GM12801 (cell line): ENCODE data around the gene ERICH6.

Experiments
- TF ChIP-seq, protein P1 (sequence below): IDR thresholded peaks from one replicate; pipeline ENCODE4 v1.5.1; 2011; ENCODE audit warnings: control low read depth; ENCODE audit not compliant: insufficient read length; ENCODE audit errors: extremely low read depth

ERICH6 gene

DNA sequence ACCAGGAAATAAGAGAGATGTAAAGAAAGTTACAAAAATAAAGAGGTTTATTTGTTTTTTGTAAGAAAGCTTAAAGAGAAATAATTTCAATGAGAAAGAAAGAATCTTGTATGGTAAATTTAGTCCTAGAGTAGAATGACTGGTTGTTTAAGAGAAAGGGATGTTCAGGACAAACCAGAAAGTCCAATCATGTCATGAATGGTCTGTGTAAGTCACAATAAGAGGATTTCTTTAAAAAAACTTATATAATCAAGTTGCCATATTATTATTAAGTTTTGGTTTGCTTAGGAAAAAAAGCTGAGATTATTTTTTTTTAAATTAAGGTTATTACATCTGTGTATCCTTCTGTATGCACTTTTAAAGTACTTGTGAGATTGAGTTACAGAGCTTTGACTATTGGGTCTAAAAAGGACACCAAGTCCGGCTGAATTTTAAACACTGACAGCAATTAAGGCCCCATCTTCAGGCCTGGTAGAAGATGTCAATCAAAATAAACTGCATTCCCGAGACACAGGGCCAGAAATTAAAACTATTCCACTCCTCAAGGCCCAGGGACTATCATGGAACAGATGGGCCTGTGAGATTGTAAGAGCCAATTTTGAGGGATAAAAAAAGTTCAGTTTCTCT is 12.2 kb downstream of the ERICH6 start:
- TF ChIP-seq, protein P1, sequence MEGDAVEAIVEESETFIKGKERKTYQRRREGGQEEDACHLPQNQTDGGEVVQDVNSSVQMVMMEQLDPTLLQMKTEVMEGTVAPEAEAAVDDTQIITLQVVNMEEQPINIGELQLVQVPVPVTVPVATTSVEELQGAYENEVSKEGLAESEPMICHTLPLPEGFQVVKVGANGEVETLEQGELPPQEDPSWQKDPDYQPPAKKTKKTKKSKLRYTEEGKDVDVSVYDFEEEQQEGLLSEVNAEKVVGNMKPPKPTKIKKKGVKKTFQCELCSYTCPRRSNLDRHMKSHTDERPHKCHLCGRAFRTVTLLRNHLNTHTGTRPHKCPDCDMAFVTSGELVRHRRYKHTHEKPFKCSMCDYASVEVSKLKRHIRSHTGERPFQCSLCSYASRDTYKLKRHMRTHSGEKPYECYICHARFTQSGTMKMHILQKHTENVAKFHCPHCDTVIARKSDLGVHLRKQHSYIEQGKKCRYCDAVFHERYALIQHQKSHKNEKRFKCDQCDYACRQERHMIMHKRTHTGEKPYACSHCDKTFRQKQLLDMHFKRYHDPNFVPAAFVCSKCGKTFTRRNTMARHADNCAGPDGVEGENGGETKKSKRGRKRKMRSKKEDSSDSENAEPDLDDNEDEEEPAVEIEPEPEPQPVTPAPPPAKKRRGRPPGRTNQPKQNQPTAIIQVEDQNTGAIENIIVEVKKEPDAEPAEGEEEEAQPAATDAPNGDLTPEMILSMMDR: no peak

DNA sequence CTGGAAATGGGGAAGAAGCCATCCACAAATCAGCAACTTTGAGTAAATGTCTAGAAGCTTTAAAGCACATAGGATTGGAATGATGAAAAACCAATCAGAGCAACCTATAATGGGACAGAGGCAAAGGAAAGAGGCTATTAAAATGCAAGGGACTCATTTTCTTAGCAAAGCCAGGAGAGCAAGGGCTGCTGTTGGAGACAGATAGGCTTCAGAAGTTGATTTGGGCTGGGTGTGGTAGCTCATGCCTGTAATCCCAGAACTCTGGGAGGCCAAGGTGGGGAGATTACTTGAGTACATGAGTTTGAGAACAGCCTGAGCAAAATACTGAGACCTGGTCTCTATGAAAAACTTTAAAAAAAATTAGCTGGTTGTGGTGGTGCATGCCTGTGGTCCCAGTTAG is 16.1 kb downstream of the ERICH6 start:
- TF ChIP-seq, protein P1: no peak

DNA sequence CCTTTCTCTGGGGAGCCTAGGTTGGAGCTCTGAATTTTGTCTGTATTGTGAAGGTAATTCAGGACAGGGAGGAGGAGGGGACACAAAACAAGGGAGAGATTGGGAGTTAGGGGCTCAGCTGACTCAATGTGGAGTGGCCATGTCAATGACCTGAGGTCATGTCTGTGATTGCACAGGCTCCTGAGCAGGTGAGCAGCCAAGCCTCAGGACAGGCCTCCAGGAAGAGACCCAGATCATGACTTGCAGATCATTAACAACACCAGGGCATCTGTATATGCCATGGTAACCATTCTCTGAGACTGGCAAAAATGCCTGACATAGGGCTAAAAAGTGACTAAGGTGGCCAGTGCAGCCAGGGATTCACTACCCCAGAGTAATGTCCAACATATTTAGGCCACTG is 20.9 kb downstream of the ERICH6 start:
- TF ChIP-seq, protein P1: no peak

DNA sequence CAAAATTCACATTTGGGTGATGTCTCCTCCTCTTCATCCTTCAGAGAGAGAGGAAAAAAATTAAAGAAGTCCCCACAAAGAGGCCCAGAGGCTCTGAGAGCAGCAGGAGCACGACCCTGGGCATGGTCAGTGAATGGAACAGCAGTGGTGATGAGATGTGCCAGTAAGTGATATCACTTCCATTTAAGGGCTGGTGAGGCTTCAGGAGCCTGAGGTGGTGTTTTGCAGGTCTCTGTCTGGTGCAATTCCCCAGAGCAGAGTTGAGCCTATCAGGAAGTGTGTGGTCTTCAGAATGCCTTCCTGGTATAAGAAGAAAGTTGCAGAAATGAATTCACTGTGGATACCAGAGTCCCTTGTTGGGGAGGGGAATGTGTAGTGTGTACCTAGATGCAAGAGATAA is 21.4 kb downstream of the ERICH6 start:
- TF ChIP-seq, protein P1: no peak

DNA sequence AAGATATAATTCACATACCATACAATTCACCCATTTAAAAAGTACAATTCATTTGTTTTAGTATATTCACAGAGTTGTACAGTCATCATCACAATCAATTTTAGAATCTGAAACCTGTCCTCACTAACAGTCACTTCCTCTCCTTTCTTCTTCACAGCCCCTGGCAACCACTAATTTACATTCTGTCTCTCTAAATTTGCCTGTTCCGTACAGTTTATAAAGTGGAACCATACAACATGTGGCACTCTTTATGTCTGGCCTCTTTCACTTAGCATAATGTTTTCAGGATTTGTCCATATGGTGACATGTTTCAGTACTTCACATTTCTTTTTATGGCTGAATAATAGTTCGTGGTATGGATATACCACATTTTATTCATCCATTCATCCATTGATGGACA is 22.7 kb downstream of the ERICH6 start:
- TF ChIP-seq, protein P1: no peak

DNA sequence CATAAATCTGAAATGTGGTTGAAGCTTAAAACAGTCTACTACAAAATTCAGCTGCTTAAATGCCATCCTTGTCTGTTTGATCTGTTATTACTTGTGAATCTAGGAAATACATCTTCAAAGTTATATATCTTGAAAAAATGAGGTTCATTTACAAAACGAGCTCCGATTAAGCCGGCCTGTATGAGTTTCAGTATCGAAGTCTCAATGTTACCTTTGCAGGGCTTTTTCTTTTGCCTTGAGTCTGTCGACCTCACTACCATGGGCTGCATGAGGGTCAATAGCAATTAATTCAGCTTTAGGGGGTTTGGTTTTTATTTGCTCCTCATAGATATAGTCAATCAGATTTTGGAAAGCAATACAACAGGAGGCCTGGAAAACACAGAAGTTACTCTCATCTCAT is 23.2 kb downstream of the ERICH6 start:
- TF ChIP-seq, protein P1: no peak

DNA sequence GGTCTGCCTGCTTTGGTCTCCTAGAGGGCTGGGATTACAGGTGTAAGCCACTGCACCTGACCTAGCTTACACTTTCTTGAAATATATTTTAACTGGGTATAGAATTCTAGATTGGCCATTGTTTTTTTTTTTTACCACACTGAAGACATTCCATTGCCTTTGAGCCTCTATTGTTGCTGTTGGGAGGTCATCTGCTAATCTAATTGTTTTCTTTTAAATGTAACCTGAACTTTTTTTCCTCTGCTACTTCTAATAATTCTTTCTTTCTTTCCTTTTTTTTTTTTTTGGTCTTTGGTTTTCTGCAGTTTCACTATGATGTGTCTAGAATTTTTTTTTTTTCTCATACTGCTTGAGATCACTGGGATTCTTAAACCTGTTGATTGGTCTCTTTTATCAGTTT is 28.1 kb downstream of the ERICH6 start:
- TF ChIP-seq, protein P1: no peak
